ENCODE measurements around the gene ALS2.

The ALS2 gene

GRCh38 chr2:201754717-201755415, 25.9 kb downstream of the ALS2 start:
- no peak for DNase-seq (ENCODE audit: low read depth)

GRCh38 chr2:201751566-201751965, 29.2 kb downstream of the ALS2 start:
- no peak for DNase-seq (ENCODE audit: low read depth)

- DNase-seq (ENCODE audit: low read depth) = no peak
These were observed 34.2 kb downstream of the ALS2 start for GRCh38 chr2:201746551-201746950.

GRCh38 chr2:201735486-201735885, 45.2 kb downstream of the ALS2 start:
- DNase-seq (ENCODE audit: low read depth) = no peak

GRCh38 chr2:201734111-201734510, 46.6 kb downstream of the ALS2 start:
- DNase-seq (ENCODE audit: low read depth) = no peak

- no peak for DNase-seq (ENCODE audit: low read depth)
These were observed 47.2 kb downstream of the ALS2 start for GRCh38 chr2:201733544-201733943.

- no peak for DNase-seq (ENCODE audit: low read depth)
These were observed 50.0 kb downstream of the ALS2 start for GRCh38 chr2:201730651-201731285.

GRCh38 chr2:201715459-201715858, 65.3 kb downstream of the ALS2 start:
- DNase-seq (ENCODE audit: low read depth) = no peak

GRCh38 chr2:201712726-201713125, 68.0 kb downstream of the ALS2 start:
- no peak for DNase-seq (ENCODE audit: low read depth)

- no peak for DNase-seq (ENCODE audit: low read depth)
These were observed 71.0 kb downstream of the ALS2 start for GRCh38 chr2:201709747-201710146.

GRCh38 chr2:201709049-201709448, 71.7 kb downstream of the ALS2 start:
- no peak for DNase-seq (ENCODE audit: low read depth)

- DNase-seq (ENCODE audit: low read depth) = peak; percentile 80
These were observed 73.0 kb downstream of the ALS2 start for GRCh38 chr2:201707753-201708152.

GRCh38 chr2:201707142-201707541, 73.6 kb downstream of the ALS2 start:
- no peak for DNase-seq (ENCODE audit: low read depth)

- no peak for DNase-seq (ENCODE audit: low read depth)
These were observed 76.2 kb downstream of the ALS2 start for GRCh38 chr2:201704536-201704935.

- no peak for DNase-seq (ENCODE audit: low read depth)
These were observed 79.1 kb downstream of the ALS2 start for GRCh38 chr2:201701646-201702045.

- no peak for DNase-seq (ENCODE audit: low read depth)
These were observed 81.3 kb downstream of the ALS2 start for GRCh38 chr2:201699416-201699815.

- DNase-seq (ENCODE audit: low read depth) = no peak
These were observed 82.0 kb downstream of the ALS2 start, which contains the start of gene MPP4 for GRCh38 chr2:201698588-201699226. Gene MPP4, minus strand, starts transcription at chr2:201698644. Its CDS starts 4,690 bp downstream, at chr2:201693954.

- peak; percentile 73 for DNase-seq (ENCODE audit: low read depth)
These were observed 82.8 kb downstream of the ALS2 start for GRCh38 chr2:201697899-201698298.

- peak; percentile 93 for DNase-seq (ENCODE audit: low read depth)
These were observed 84.5 kb downstream of the ALS2 start for GRCh38 chr2:201696151-201696659.

- no peak for DNase-seq (ENCODE audit: low read depth)
These were observed 95.6 kb downstream of the ALS2 start for GRCh38 chr2:201685156-201685555.

GRCh38 chr2:201680743-201681142, 100.0 kb downstream of the ALS2 start:
- DNase-seq (ENCODE audit: low read depth) = no peak

- DNase-seq (ENCODE audit: low read depth) = no peak
These were observed 102.3 kb downstream of the ALS2 start for GRCh38 chr2:201678401-201678800.

GRCh38 chr2:201675454-201675853, 105.3 kb downstream of the ALS2 start:
- no peak for DNase-seq (ENCODE audit: low read depth)

All from stromal cell of bone marrow (primary cell).